H1 (cell line): Measurements from ENCODE around the gene UNC5B.

Experiments used
- CHD2 ChIP-seq: IDR thresholded peaks from 2 replicates; pipeline ENCODE4 v1.6.1; 2012; ENCODE audit warnings: low read length, improper control_type of control experiment
- KDM5A ChIP-seq: fragments of 200-600 bp; IDR thresholded peaks from 2 replicates; pipeline ENCODE4 v1.7.1; 2012; ENCODE audit warnings: mild to moderate bottlenecking, low read length, inconsistent platforms, mixed read lengths
- POLR2A ChIP-seq, 2 experiments: IDR thresholded peaks; 1 replicate in 1 of 2; 2 replicates in 1 of 2; pipeline ENCODE4 v1.6.1; 2011; ENCODE audit warnings: low read depth in 2 of 2, low read length in 2 of 2, mild to moderate bottlenecking in 2 of 2; ENCODE audit errors: control extremely low read depth in 1 of 2
- POLR2AphosphoS5 ChIP-seq: IDR thresholded peaks from 2 replicates; pipeline ENCODE4 v1.6.1; 2011; ENCODE audit warnings: low read depth, low read length
- RFX5 ChIP-seq: IDR thresholded peaks from 2 replicates; pipeline ENCODE4 v1.6.1; 2011; ENCODE audit warnings: low read depth, low read length, improper control_type of control experiment, borderline replicate concordance
- SIRT6 ChIP-seq: IDR thresholded peaks from one replicate; pipeline ENCODE4 v1.7.1; 2012; ENCODE audit warnings: low read length, inconsistent platforms
- SIX5 ChIP-seq: IDR thresholded peaks from 2 replicates; pipeline ENCODE4 v1.6.1; 2011; ENCODE audit warnings: mild to moderate bottlenecking, low read depth, low read length
- ZNF274 ChIP-seq: IDR thresholded peaks from 2 replicates; pipeline ENCODE4 v1.7.0; 2012; ENCODE audit warnings: low read length, borderline replicate concordance; ENCODE audit errors: extremely low read depth

DNA sequence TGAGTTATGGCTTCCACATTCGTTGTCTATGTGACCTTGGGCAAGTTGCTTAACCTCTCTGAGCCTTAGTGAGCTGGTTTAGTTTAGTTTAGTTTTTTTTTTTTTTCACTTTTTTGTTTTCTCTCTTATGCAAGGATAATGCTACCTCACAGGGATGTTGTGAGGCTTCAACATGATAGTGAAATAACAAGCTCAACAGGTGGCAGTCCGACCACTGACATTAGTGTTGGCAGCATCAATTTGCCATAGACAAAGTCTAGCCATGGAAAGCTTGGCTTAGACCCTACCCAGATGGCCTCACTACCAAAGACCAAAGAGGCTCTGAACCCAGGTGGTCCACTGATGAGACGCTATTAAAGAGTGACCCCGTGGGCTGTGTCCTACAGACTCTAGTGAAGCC lies 27.2 kb upstream of the UNC5B start:
- TF ChIP-seq ZNF274 (no peak), POLR2AphosphoS5 (no peak), SIX5 (no peak), SIRT6 (no peak), POLR2A (IDR thresholded peaks at IDR 0.05; ENCODE audit: control extremely low read depth in 1 of 2, low read depth in 2 of 2, low read length in 2 of 2) (no peak), RFX5 (no peak), KDM5A (no peak), CHD2 (no peak)
